ENCODE data around the gene CRYL1.

The CRYL1 gene

GRCh38 chr13:20389696-20390525, 135.7 kb downstream of the CRYL1 start (continued):
- no peak for TF ChIP-seq ZNF114 (tag by site-specific recombination; IDR thresholded peaks at IDR 0.05)

GRCh38 chr13:20388184-20388583, 137.5 kb downstream of the CRYL1 start:
- no peak for TF ChIP-seq GFI1B (tag by site-specific recombination; IDR thresholded peaks at IDR 0.05)
- no peak for TF ChIP-seq ZNF248 (tag by site-specific recombination; IDR thresholded peaks at IDR 0.05)
- no peak for TF ChIP-seq ZBTB7A (tag by site-specific recombination; IDR thresholded peaks at IDR 0.05; ENCODE audit: low read depth)
- no peak for TF ChIP-seq ZNF558 (tag by site-specific recombination; IDR thresholded peaks at IDR 0.05)
- no peak for TF ChIP-seq ZNF114 (tag by site-specific recombination; IDR thresholded peaks at IDR 0.05)
- TF ChIP-seq IKZF3 (tag by site-specific recombination; IDR thresholded peaks at IDR 0.05) = no peak
- Histone ChIP-seq H3K9me3 (ENCODE audit: control insufficient read depth, insufficient read depth, low read depth, low read length) (no peaks in the 10 kb centered on the region), H3K4me3 (ENCODE audit: low read depth, low read length) (no peak overlapping the region), H3K36me3 (ENCODE audit: control insufficient read depth in 2 of 2, insufficient read depth in 1 of 2, low read length in 2 of 2) (no peaks in the 10 kb centered on the region), H3K27ac (ENCODE audit: extremely low read depth, low read depth, low read length) (no peak overlapping the region), H3K4me1 (ENCODE audit: control insufficient read depth, insufficient read depth, low read length) (no peaks in the 10 kb centered on the region)
- ChIA-PET CTCF (interaction anchor here (1.5 kb wide), 1 partner anchor 111 kb away, joined by 3 read pairs; no protein-coding TSS in a partner anchor), POLR2A (no interaction called here)

GRCh38 chr13:20387441-20387971, 138.2 kb downstream of the CRYL1 start:
- Histone ChIP-seq H3K4me1 (ENCODE audit: control insufficient read depth, insufficient read depth, low read length) (no peaks in the 10 kb centered on the region), H3K4me3 (ENCODE audit: low read depth, low read length) (no peak overlapping the region), H3K27ac (ENCODE audit: extremely low read depth, low read depth, low read length) (no peak overlapping the region), H3K36me3 (ENCODE audit: control insufficient read depth in 2 of 2, insufficient read depth in 1 of 2, low read length in 2 of 2) (no peaks in the 10 kb centered on the region), H3K9me3 (ENCODE audit: control insufficient read depth, insufficient read depth, low read depth, low read length) (no peaks in the 10 kb centered on the region)
- POLR2A ChIA-PET = no interaction called here
- CTCF ChIA-PET = interaction anchor here (1.5 kb wide), 1 partner anchor 110 kb away, joined by 3 read pairs; no protein-coding TSS in a partner anchor
- no peak for TF ChIP-seq ZNF140 (tag by site-specific recombination; IDR thresholded peaks at IDR 0.05)
- no peak for TF ChIP-seq SP2 (tag by site-specific recombination; IDR thresholded peaks at IDR 0.05)
- TF ChIP-seq ZNF747 (tag by site-specific recombination; IDR thresholded peaks at IDR 0.05) = no peak
- TF ChIP-seq IKZF3 (tag by site-specific recombination; IDR thresholded peaks at IDR 0.05) = no peak

DNA sequence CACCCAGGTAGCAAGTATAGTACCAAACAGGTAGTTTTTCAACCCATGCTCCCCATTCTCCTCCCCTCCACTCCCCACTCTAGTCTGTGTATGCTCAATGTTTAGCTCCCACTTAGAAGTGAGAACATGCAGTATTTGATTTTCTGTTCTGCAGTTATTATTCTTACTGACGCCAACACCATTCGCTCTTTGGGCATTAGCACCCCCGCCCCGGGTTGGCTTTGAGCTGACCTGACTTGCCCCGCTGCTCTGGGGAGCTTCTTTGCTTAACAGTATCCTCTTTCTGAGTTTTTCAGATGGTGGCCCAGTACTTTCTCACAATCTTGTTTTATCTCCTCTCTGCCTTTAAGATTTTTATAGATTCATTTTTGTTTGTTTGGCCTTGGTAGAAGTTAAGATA, 138.7 kb downstream of the CRYL1 start:
- TF ChIP-seq PATZ1 (tag by site-specific recombination; IDR thresholded peaks at IDR 0.05) = no peak
- TF ChIP-seq KLF1 (tag by site-specific recombination; IDR thresholded peaks at IDR 0.05) = no peak
- TF ChIP-seq GLI2 (tag by site-specific recombination; IDR thresholded peaks at IDR 0.05; ENCODE audit: borderline replicate concordance, low read depth) = no peak
- no peak for TF ChIP-seq ZNF514 (tag by site-specific recombination; IDR thresholded peaks at IDR 0.05)
- TF ChIP-seq ZNF302 (tag by site-specific recombination; IDR thresholded peaks at IDR 0.05; ENCODE audit: low read depth) = no peak
- TF ChIP-seq KLF16 (tag by site-specific recombination; IDR thresholded peaks at IDR 0.05) = no peak
- no peak for TF ChIP-seq ZNF843 (tag by site-specific recombination; IDR thresholded peaks at IDR 0.05)
- TF ChIP-seq ZFP37 (tag by site-specific recombination; IDR thresholded peaks at IDR 0.05) = no peak
- TF ChIP-seq ZBTB48 (tag by site-specific recombination; IDR thresholded peaks at IDR 0.05) = no peak
- ChIA-PET CTCF (interaction anchor here (0.6 to 1.5 kb wide), 2 partner anchors 110 to 187 kb away, joined by 3 to 4 read pairs; no protein-coding TSS in a partner anchor), POLR2A (no interaction called here)
- H3K9me3 ChIP-seq (ENCODE audit: control insufficient read depth, insufficient read depth, low read depth, low read length) = no peaks in the 10 kb centered on the region
- no peak overlapping the region for H3K4me3 ChIP-seq (ENCODE audit: low read depth, low read length)
- no peaks in the 10 kb centered on the region for H3K36me3 ChIP-seq (ENCODE audit: control insufficient read depth in 2 of 2, insufficient read depth in 1 of 2, low read length in 2 of 2)
- H3K4me1 ChIP-seq (ENCODE audit: control insufficient read depth, insufficient read depth, low read length) = no peaks in the 10 kb centered on the region
- no peak overlapping the region for H3K27ac ChIP-seq (ENCODE audit: extremely low read depth, low read depth, low read length)
